Adipose tissue (tissue), 3 donors: Measurements from ENCODE around the gene MRGPRX2. TPM values are rescaled to one million over a fixed set of nuclear protein-coding genes. Genes with fewer than 3 reads are reported as not detected.

Source experiments
- H3K27ac ChIP-seq: one replicate; pipeline ENCODE4 v1.5.1; 2013; ENCODE audit warnings: low read depth, low read length
- WGBS, 3 donors: extraction: QIAGEN DNeasy Blood & Tissue Kit; methylation state at CpG; one replicate each; pipeline ENCODE4 v1.1.7; 2013; 5-methylcytosine and 5-hydroxymethylcytosine counted together
- polyA plus RNA-seq, 3 donors: library from polyadenylated mRNA; stranded (reverse); fragments of 200-250 nt; gene quantifications; one replicate each; pipeline ENCODE4 v1.2.3, GENCODE V29; 2013
- donor health status: healthy with polysubstance abuse.
- donor health status: Bipolar disorder and iron deficiency.
- donor health status: healthy.

MRGPRX2 gene
- polyA plus RNA-seq, 3 donors, result 0.06 TPM; not detected in 2

- WGBS, 3 donors, result 32 to 50% (median 44%) methylated on average over 6 of the region's 6 CpGs
- H3K27ac ChIP-seq, result no peak overlapping the region
Measured at GRCh38 chr11:19079643-19080440, 19.3 kb upstream of the MRGPRX2 start.

GRCh38 chr11:19077965-19078364 lies 17.4 kb upstream of the MRGPRX2 start:
- no peak overlapping the region for H3K27ac ChIP-seq

- 46 to 57% (median 50%) methylated on average over 10 of the region's 10 CpGs for WGBS, 3 donors
- H3K27ac ChIP-seq, result no peak overlapping the region
Measured at GRCh38 chr11:19076744-19077589, 16.4 kb upstream of the MRGPRX2 start.

GRCh38 chr11:19075636-19076035 lies 15.1 kb upstream of the MRGPRX2 start:
- 58 to 74% (median 64%) methylated on average over 3 of the region's 3 CpGs for WGBS, 3 donors
- no peak overlapping the region for H3K27ac ChIP-seq

- 49 to 65% (median 64%) methylated on average over 10 of the region's 10 CpGs for WGBS, 3 donors
- H3K27ac ChIP-seq, result no peak overlapping the region
Measured at GRCh38 chr11:19073454-19074415, 13.2 kb upstream of the MRGPRX2 start.

- 69 to 95% (median 83%) methylated on average over 5 of the region's 5 CpGs for WGBS, 3 donors
- no peak overlapping the region for H3K27ac ChIP-seq
Measured at GRCh38 chr11:19072464-19072863, 11.9 kb upstream of the MRGPRX2 start.

- 4% methylated on average over 11 of the region's 11 CpGs for WGBS, 3 donors
- no peak overlapping the region for H3K27ac ChIP-seq
Measured at GRCh38 chr11:19071255-19071654, 10.7 kb upstream of the MRGPRX2 start.

GRCh38 chr11:19059833-19060232 lies 684 bp downstream of the MRGPRX2 start:
- H3K27ac ChIP-seq, result no peak overlapping the region
- 27 to 53% (median 47%) methylated on average over 5 of the region's 5 CpGs for whole genome bisulfite sequencing, 3 donors

- no peak overlapping the region for H3K27ac ChIP-seq
- 85 to 91% (median 88%) methylated on average over 17 of the region's 17 CpGs for WGBS, 3 donors
Measured at GRCh38 chr11:19055905-19056304, 4.6 kb downstream of the MRGPRX2 start.

- WGBS, 3 donors, result 83 to 96% (median 88%) methylated on average over 3 of the region's 3 CpGs
- H3K27ac ChIP-seq, result no peak overlapping the region
Measured at GRCh38 chr11:19055016-19055415, 5.5 kb downstream of the MRGPRX2 start.

- WGBS, 3 donors, result 41 to 48% (median 42%) methylated on average over 1 of the region's 1 CpG
- no peak overlapping the region for H3K27ac ChIP-seq
Measured at GRCh38 chr11:19053909-19054308, 6.6 kb downstream of the MRGPRX2 start.

- 59 to 91% (median 63%) methylated on average over 2 of the region's 2 CpGs for WGBS, 3 donors
- H3K27ac ChIP-seq, result no peak overlapping the region
Measured at GRCh38 chr11:19050281-19050680, 10.2 kb downstream of the MRGPRX2 start.

- H3K27ac ChIP-seq, result no peak overlapping the region
- 32 to 52% (median 38%) methylated on average over 1 of the region's 1 CpG for WGBS, 3 donors
Measured at GRCh38 chr11:19049351-19049750, 11.2 kb downstream of the MRGPRX2 start.

GRCh38 chr11:19040051-19040450 lies 20.5 kb downstream of the MRGPRX2 start:
- no peak overlapping the region for H3K27ac ChIP-seq
- WGBS, 3 donors, result 85 to 88% (median 88%) methylated on average over 10 of the region's 10 CpGs

- no peak overlapping the region for H3K27ac ChIP-seq
- WGBS, 3 donors, result 82 to 86% (median 82%) methylated on average over 1 of the region's 1 CpG
Measured at GRCh38 chr11:19039409-19039808, 21.1 kb downstream of the MRGPRX2 start.

GRCh38 chr11:19032990-19033389 lies 27.5 kb downstream of the MRGPRX2 start:
- 61 to 68% (median 61%) methylated on average over 2 of the region's 2 CpGs for WGBS, 3 donors
- H3K27ac ChIP-seq, result no peak overlapping the region

- no peak overlapping the region for H3K27ac ChIP-seq
- WGBS, 3 donors, result 42 to 73% (median 68%) methylated on average over 2 of the region's 2 CpGs
Measured at GRCh38 chr11:19027829-19028595, 32.5 kb downstream of the MRGPRX2 start.

- 82 to 85% (median 84%) methylated on average over 2 of the region's 2 CpGs for WGBS, 3 donors
Measured at GRCh38 chr11:19026862-19027261, 33.7 kb downstream of the MRGPRX2 start.

More at GRCh38 chr11:19026862-19027261, 33.7 kb downstream of the MRGPRX2 start:
- no peak overlapping the region for H3K27ac ChIP-seq
